IMR-90 (cell line): ENCODE results near the gene GATA2. TPM values are rescaled to one million over a fixed set of nuclear protein-coding genes. Genes with fewer than 3 reads are reported as not detected.

Source experiments
- ATAC-seq: fragments of 200-7000 bp; cut with Tn5 transposase; 2 replicates; pipeline ENCODE4 v1.9.1; 2020; ENCODE audit warnings: low read depth, mild to moderate bottlenecking, moderate library complexity
- BruUV-seq: library from RNA; stranded (reverse); fragments of 400-500 nt; replicated peaks from 2 replicates; lab custom pipeline; 2021; lab: Mats Ljungman, UMichigan
- CTCF ChIA-PET: fragments of 300-600 bp; formaldehyde crosslinking; extraction: SDS; loops from one replicate; lab custom pipeline; 2021; ENCODE audit warnings: antibody characterized with exemption; lab: Yijun Ruan, JAX
- POLR2A ChIA-PET: fragments of 300-600 bp; sonication (Branson Sonifier 250); formaldehyde crosslinking; loops from one replicate; lab custom pipeline; 2022; ENCODE audit warnings: antibody characterized with exemption; ENCODE audit not compliant: unreplicated experiment; lab: Charles Lee
- DNase-seq: peaks from one replicate; pipeline ENCODE4 v3.0.0; 2013
- H2AFZ ChIP-seq: replicated peaks from 2 replicates; pipeline ENCODE3; 2013; ENCODE audit warnings: low read length, mild to moderate bottlenecking; ENCODE audit not compliant: poor library complexity
- H2AK5ac ChIP-seq: 2 replicates; pipeline ENCODE4 v1.6.1; 2013; ENCODE audit warnings: low read depth, low read length, inconsistent platforms
- H2AK9ac ChIP-seq: replicated peaks from 2 replicates; pipeline ENCODE3; 2013; ENCODE audit warnings: mild to moderate bottlenecking, low read depth, low read length, moderate library complexity; ENCODE audit not compliant: poor library complexity
- H2BK120ac ChIP-seq: 2 replicates; pipeline ENCODE4 v1.6.1; 2013; ENCODE audit warnings: low read depth, low read length, inconsistent platforms
- H2BK15ac ChIP-seq: 3 replicates; pipeline ENCODE4 v1.6.1; 2013; ENCODE audit warnings: low read depth, low read length, inconsistent platforms
- H2BK20ac ChIP-seq: 2 replicates; pipeline ENCODE4 v1.6.1; 2013; ENCODE audit warnings: low read depth, mild to moderate bottlenecking, inconsistent platforms, low read length, moderate library complexity
- H2BK5ac ChIP-seq: 2 replicates; pipeline ENCODE4 v1.6.1; 2013; ENCODE audit warnings: mild to moderate bottlenecking, low read depth, low read length, inconsistent platforms; ENCODE audit not compliant: poor library complexity, severe bottlenecking
- H3K14ac ChIP-seq: replicated peaks from 2 replicates; pipeline ENCODE4 v1.6.1; 2013; ENCODE audit warnings: low read depth, low read length, inconsistent platforms
- H3K18ac ChIP-seq: 2 replicates; pipeline ENCODE4 v1.6.1; 2013; ENCODE audit warnings: low read depth, low read length, control low read depth
- H3K23ac ChIP-seq: 2 replicates; pipeline ENCODE4 v1.6.1; 2013; ENCODE audit warnings: low read depth, low read length, inconsistent platforms
- H3K27ac ChIP-seq: 2 replicates; pipeline ENCODE4 v1.5.1; 2013; ENCODE audit warnings: mild to moderate bottlenecking, control low read depth, low read length; ENCODE audit not compliant: insufficient read depth
- H3K27me3 ChIP-seq: 2 replicates; pipeline ENCODE4 v1.6.1; 2013; ENCODE audit warnings: low read length; ENCODE audit not compliant: control insufficient read depth, insufficient read depth
- H3K36me3 ChIP-seq: 2 replicates; pipeline ENCODE4 v1.6.1; 2013; ENCODE audit warnings: low read length, mixed read lengths; ENCODE audit not compliant: control insufficient read depth, insufficient read depth
- H3K4ac ChIP-seq: 2 replicates; pipeline ENCODE4 v1.6.1; 2013; ENCODE audit warnings: low read depth, low read length, inconsistent platforms
- H3K4me1 ChIP-seq: 2 replicates; pipeline ENCODE4 v1.6.1; 2013; ENCODE audit warnings: low read length, mixed read lengths; ENCODE audit not compliant: control insufficient read depth, insufficient read depth
- H3K4me2 ChIP-seq: 2 replicates; pipeline ENCODE4 v1.6.1; 2013; ENCODE audit warnings: low read depth, mild to moderate bottlenecking, control low read depth, low read length, moderate library complexity
- H3K4me3 ChIP-seq: 2 replicates; pipeline ENCODE4 v1.5.1; 2013; ENCODE audit warnings: low read depth, mild to moderate bottlenecking, control low read depth, low read length, moderate library complexity; ENCODE audit not compliant: insufficient read depth
- H3K56ac ChIP-seq: 2 replicates; pipeline ENCODE4 v1.6.1; 2013; ENCODE audit warnings: low read length, inconsistent platforms; ENCODE audit not compliant: insufficient read depth; ENCODE audit errors: extremely low read depth
- H3K79me1 ChIP-seq, 2 experiments: 2 replicates each; pipeline ENCODE4 v1.6.1; 2013; ENCODE audit warnings: low read length in 2 of 2, inconsistent platforms in 1 of 2, low read depth in 1 of 2
- H3K9ac ChIP-seq: 2 replicates; pipeline ENCODE4 v1.6.1; 2013; ENCODE audit warnings: low read depth, low read length, control low read depth
- H3K9me1 ChIP-seq: 2 replicates; pipeline ENCODE4 v1.6.1; 2013; ENCODE audit warnings: low read length, inconsistent platforms; ENCODE audit not compliant: insufficient read depth
- H3K9me3 ChIP-seq: 2 replicates; pipeline ENCODE4 v1.6.1; 2013; ENCODE audit warnings: low read length; ENCODE audit not compliant: control insufficient read depth, insufficient read depth
- H4K20me1 ChIP-seq: 2 replicates; pipeline ENCODE4 v1.6.1; 2013; ENCODE audit warnings: low read length, inconsistent platforms; ENCODE audit not compliant: insufficient read depth
- H4K5ac ChIP-seq: 2 replicates; pipeline ENCODE4 v1.6.1; 2013; ENCODE audit warnings: mild to moderate bottlenecking, low read depth, low read length, control low read depth
- H4K8ac ChIP-seq, 2 experiments: 2 replicates each; pipeline ENCODE4 v1.6.1; 2013; ENCODE audit warnings: low read depth in 2 of 2, low read length in 2 of 2, control low read depth in 1 of 2, inconsistent platforms in 1 of 2
- H4K91ac ChIP-seq: 2 replicates; pipeline ENCODE4 v1.6.1; 2013; ENCODE audit warnings: low read depth, low read length, inconsistent platforms; ENCODE audit not compliant: insufficient read depth
- BHLHE40 ChIP-seq: fragments of 150-350 bp; IDR thresholded peaks from 2 replicates; pipeline ENCODE4 v1.6.1; 2016; ENCODE audit warnings: mild to moderate bottlenecking, low read depth, low read length
- CEBPB ChIP-seq: IDR thresholded peaks from 2 replicates; pipeline ENCODE4 v1.6.1; 2012; ENCODE audit warnings: low read depth, low read length, improper control_type of control experiment
- CHD1 ChIP-seq: IDR thresholded peaks from 2 replicates; pipeline ENCODE4 v1.6.1; 2012; ENCODE audit warnings: low read depth, low read length, improper control_type of control experiment
- FOS ChIP-seq: fragments of 150-350 bp; IDR thresholded peaks from 2 replicates; pipeline ENCODE4 v1.6.1; 2016; ENCODE audit warnings: low read depth, low read length
- MAFK ChIP-seq: IDR thresholded peaks from 2 replicates; pipeline ENCODE4 v1.6.1; 2012; ENCODE audit warnings: low read depth, low read length, improper control_type of control experiment
- MAZ ChIP-seq: IDR thresholded peaks from 2 replicates; pipeline ENCODE4 v1.6.1; 2012; ENCODE audit warnings: low read depth, mild to moderate bottlenecking, low read length, improper control_type of control experiment, moderate library complexity, borderline replicate concordance
- MXI1 ChIP-seq: IDR thresholded peaks from 2 replicates; pipeline ENCODE4 v1.6.1; 2012; ENCODE audit warnings: low read depth, mild to moderate bottlenecking, low read length, moderate library complexity, borderline replicate concordance
- POLR2A ChIP-seq: IDR thresholded peaks from 2 replicates; pipeline ENCODE4 v1.6.1; 2012; ENCODE audit warnings: mild to moderate bottlenecking, low read depth, low read length
- RAD21 ChIP-seq: IDR thresholded peaks from 2 replicates; pipeline ENCODE4 v1.6.1; 2012; ENCODE audit warnings: low read length, improper control_type of control experiment
- RCOR1 ChIP-seq: IDR thresholded peaks from 2 replicates; pipeline ENCODE4 v1.6.1; 2012; ENCODE audit warnings: mild to moderate bottlenecking, low read length, improper control_type of control experiment; ENCODE audit not compliant: insufficient replicate concordance
- RFX5 ChIP-seq: IDR thresholded peaks from 2 replicates; pipeline ENCODE4 v1.8.0; 2012; ENCODE audit warnings: low read depth, mild to moderate bottlenecking, low read length, moderate library complexity
- SMC3 ChIP-seq: fragments of 150-350 bp; IDR thresholded peaks from 2 replicates; pipeline ENCODE4 v1.6.1; 2016; ENCODE audit warnings: low read depth, mild to moderate bottlenecking, antibody characterized with exemption, low read length, moderate library complexity
- USF2 ChIP-seq: fragments of 150-350 bp; IDR thresholded peaks from 2 replicates; pipeline ENCODE4 v1.6.1; 2017; ENCODE audit warnings: mild to moderate bottlenecking, antibody characterized with exemption, low read length, low read depth
- WGBS, 2 experiments: methylation state at CpG; one replicate each; pipeline versions ENCODE4 v1.1.5 to v1.1.7; 2013; ENCODE audit warnings: missing lambda C conversion rate in 2 of 2; ENCODE audit not compliant: insufficient read length in 1 of 2; ENCODE audit errors: extremely low coverage in 2 of 2; 5-methylcytosine and 5-hydroxymethylcytosine counted together
- dilution Hi-C: fragments of 300-500 bp; cut with HindIII; formaldehyde crosslinking; loops from one replicate; pipeline ENCODE4 v1.14.3; 2018; ENCODE audit warnings: low sequenced_read_pairs; ENCODE audit not compliant: unreplicated experiment
- in situ Hi-C: fragments of 300-500 bp; cut with MboI; formaldehyde crosslinking; loops from 3 replicates; pipeline ENCODE4 v1.14.3; 2019; ENCODE audit warnings: low sequenced_read_pairs, inconsistent platforms, mixed read lengths
- intact Hi-C: fragments of 100-400 bp; cut with micrococcal nuclease; formaldehyde crosslinking; loops from 2 replicates; pipeline ENCODE4 v1.10.0; 2022
- polyA plus RNA-seq, 3 experiments: library from polyadenylated mRNA; depleted of rRNA; stranded (reverse); fragments of >200 nt; gene quantifications; 2 replicates each; pipeline ENCODE4 v1.2.3, GENCODE V29; 2012; ENCODE audit warnings: low replicate concordance in 1 of 3
- total RNA-seq: library from RNA; depleted of rRNA; stranded (reverse); fragments of >200 nt; gene quantifications from 2 replicates; pipeline ENCODE4 v1.2.3, GENCODE V29; 2012
- TF ChIP-seq, protein P1 (sequence below): conservative IDR thresholded peaks from 2 replicates; pipeline ENCODE4 v1.5.1; 2012; ENCODE audit warnings: mild to moderate bottlenecking, low read depth, low read length, improper control_type of control experiment

GATA2 gene
- total and polyA plus RNA-seq, 2 of the 4 experiments (the other 2 are of a cell fraction): 2.2 to 13.5 TPM

GRCh38 chr3:128541246-128541645 lies 48.2 kb upstream of the GATA2 start:
- intact Hi-C loops: no loop called here
- Histone ChIP-seq H2AK9ac (no peak overlapping the region), H4K20me1 (no peaks in the 10 kb centered on the region), H3K4ac (no peak overlapping the region), H3K18ac (no peak overlapping the region), H2BK15ac (no peak overlapping the region), H3K4me2 (no peak overlapping the region), H3K9ac (no peak overlapping the region), H3K14ac (no peak overlapping the region), H3K27me3 (peaks cover 28% of the 10 kb centered on the region), H3K9me1 (no peaks in the 10 kb centered on the region), H2AFZ (no peak overlapping the region), H3K79me1 (no peaks in the 10 kb centered on the region), H2BK20ac (no peak overlapping the region), H4K8ac (no peak overlapping the region), H3K4me1 (no peaks in the 10 kb centered on the region), H2BK120ac (no peak overlapping the region), H3K9me3 (peaks cover 10% of the 10 kb centered on the region), H3K23ac (no peak overlapping the region), H2AK5ac (no peak overlapping the region), H4K91ac (no peak overlapping the region), H3K36me3 (no peaks in the 10 kb centered on the region), H4K5ac (no peak overlapping the region), H3K27ac (no peak overlapping the region), H2BK5ac (no peak overlapping the region), H3K56ac (no peak overlapping the region), H3K4me3 (no peak overlapping the region)
- TF ChIP-seq RCOR1 (no peak), USF2 (no peak), MAZ (no peak), MAFK (no peak), BHLHE40 (no peak), RAD21 (no peak), POLR2A (no peak), MXI1 (no peak), CHD1 (no peak), RFX5 (no peak), SMC3 (no peak), FOS (no peak), CEBPB (no peak)
- TF ChIP-seq, protein P1, sequence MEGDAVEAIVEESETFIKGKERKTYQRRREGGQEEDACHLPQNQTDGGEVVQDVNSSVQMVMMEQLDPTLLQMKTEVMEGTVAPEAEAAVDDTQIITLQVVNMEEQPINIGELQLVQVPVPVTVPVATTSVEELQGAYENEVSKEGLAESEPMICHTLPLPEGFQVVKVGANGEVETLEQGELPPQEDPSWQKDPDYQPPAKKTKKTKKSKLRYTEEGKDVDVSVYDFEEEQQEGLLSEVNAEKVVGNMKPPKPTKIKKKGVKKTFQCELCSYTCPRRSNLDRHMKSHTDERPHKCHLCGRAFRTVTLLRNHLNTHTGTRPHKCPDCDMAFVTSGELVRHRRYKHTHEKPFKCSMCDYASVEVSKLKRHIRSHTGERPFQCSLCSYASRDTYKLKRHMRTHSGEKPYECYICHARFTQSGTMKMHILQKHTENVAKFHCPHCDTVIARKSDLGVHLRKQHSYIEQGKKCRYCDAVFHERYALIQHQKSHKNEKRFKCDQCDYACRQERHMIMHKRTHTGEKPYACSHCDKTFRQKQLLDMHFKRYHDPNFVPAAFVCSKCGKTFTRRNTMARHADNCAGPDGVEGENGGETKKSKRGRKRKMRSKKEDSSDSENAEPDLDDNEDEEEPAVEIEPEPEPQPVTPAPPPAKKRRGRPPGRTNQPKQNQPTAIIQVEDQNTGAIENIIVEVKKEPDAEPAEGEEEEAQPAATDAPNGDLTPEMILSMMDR: no peak
- ChIA-PET POLR2A (no interaction called here), CTCF (no interaction called here)
- no TSS peak for BruUV-seq
- ATAC-seq (no peak), DNase-seq (no peak)
- WGBS, 2 experiments: no CpG with 5 or more reads among the region's 2 CpGs
- in situ Hi-C loops: no loop called here
- dilution Hi-C loops: no loop called here
